GM18499 (cell line): Measurements from ENCODE around the gene SSR1.
"Not testable (repeated sequence)": the region's sequence is repeated elsewhere in the genome, so short reads cannot be mapped to it uniquely, and the experiment has no call there.

ENCODE experiments used
- ATAC-seq: cut with Tn5 transposase; IDR thresholded peaks from one replicate; pipeline ENCODE4 v1.9.1; 2021; ENCODE audit warnings: moderate number of reproducible peaks; ENCODE audit not compliant: insufficient read depth, unreplicated experiment

Gene SSR1

DNA sequence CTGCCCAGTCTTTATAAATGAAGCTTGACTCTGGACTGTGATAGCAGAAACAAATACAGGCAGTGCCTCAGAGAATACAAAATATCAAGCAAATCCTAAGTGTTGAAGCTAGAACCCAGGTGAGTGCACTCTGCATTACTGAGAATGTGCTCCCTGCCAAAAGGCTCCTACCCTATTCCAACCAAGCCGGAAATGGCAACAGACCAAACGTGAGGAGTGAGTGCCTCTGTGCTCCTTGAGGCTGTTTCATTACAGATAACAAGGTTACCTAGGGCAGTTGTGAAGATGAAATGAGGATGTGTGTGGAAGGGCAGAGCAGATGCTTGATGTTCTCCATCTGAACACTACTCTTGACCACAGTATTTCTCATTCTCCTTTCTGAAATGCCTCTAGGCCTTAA lies 29.3 kb downstream of the SSR1 start:
- ATAC-seq = no peak

DNA sequence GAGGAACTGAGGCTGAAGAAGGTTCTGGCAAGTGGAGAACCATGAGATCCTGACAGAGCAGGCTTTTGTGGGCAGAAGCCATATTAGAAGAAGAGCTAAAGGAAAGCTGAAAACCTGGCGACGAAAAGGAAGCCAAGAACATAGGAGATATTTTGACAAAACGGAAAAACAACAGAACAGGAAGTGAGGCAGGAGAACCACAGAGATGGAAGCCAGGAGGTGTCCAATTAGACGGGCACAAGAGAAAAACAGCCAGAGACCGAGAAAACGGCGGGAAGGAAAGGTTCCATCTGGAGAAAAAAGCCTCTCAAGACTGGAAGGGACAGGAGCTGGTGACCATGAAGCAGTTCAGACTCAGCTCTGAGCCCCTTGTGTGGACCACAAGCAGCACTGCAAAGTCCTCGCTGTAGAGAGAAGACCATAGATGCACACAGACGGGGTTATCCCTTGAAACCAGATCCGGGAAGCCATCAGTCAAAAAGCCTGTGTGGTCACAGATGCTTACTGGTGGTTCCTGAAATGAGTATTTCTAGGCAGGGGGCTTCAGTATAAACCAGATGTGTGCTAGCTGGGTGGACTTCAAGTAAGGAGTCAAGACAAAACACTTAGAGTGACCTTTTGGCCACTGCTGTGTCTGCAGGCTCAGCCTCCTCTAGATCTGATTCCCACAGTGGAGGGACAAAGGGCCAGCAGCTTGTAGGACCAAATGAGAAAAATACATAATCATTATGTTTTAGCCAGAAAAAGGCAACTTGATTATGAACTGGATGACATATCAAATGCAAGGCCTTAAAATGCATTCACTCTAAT lies 30.7 kb downstream of the SSR1 start:
- no peak for ATAC-seq

GRCh38 chr6:7276199-7276524 lies 36.8 kb downstream of the SSR1 start:
- ATAC-seq = no peak

DNA sequence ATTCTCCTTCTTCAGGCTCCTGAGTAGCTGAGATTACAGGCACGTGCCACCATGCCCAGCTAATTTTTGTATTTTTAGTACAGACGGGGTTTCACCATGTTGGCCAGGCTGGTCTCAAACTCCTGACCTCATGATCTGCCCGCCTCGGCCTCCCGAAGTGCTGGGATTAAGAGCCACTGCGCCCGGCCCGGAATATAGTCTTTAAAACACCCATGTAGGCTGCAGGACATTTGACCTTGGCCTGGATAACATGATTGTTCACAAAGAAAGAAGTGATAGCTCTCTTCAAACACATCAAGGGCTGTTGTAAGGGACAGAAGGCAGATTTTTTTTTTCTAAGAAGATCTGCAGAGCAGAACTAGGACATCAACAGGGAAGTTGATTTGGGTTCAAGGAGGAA lies 38.5 kb downstream of the SSR1 start:
- not testable (repeated sequence) for ATAC-seq

DNA sequence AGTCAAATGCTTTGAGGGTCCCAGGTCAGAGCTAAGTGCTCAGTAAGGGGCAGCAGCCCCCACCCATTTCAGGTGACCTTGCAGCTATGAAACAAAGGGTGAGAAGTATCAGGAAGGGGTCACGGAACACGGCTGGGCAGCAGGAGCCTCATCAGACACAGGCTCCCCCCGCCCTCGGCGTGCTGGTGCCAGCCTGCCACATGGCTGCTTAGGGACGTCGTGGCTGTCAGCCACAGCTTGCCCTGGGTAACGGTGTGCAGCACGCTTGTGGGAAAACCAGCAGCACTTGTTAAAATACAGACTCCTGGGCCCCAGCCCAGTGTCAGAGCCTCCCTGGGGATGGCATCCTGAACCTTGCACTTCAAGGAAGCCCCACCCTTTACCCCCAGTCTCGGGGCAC lies 39.3 kb downstream of the SSR1 start:
- ATAC-seq = no peak

GRCh38 chr6:7271205-7271534 lies 41.8 kb downstream of the SSR1 start:
- ATAC-seq = no peak

GRCh38 chr6:7270320-7271204 lies 42.4 kb downstream of the SSR1 start:
- no peak for ATAC-seq

DNA sequence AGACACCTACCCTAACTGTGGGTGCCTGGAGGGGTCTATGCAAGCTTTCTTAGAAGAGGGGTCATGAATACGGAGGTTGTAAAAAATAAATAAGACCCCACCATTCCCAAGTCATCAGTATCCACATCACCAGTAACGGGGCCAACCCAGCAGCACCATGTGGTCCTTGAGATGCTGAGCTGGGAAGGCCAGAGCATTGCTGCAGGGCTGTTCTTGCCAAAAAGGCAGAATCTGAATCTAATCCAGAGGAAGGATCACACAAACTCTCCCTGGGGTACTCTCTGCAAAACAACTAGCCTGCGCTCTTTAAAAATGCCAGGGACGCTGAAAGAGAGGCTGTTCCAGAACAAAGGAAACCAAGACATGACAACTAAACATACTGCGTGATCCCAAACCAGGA lies 43.2 kb downstream of the SSR1 start:
- no peak for ATAC-seq

GRCh38 chr6:7268816-7269555 lies 44.0 kb downstream of the SSR1 start:
- ATAC-seq = no peak

DNA sequence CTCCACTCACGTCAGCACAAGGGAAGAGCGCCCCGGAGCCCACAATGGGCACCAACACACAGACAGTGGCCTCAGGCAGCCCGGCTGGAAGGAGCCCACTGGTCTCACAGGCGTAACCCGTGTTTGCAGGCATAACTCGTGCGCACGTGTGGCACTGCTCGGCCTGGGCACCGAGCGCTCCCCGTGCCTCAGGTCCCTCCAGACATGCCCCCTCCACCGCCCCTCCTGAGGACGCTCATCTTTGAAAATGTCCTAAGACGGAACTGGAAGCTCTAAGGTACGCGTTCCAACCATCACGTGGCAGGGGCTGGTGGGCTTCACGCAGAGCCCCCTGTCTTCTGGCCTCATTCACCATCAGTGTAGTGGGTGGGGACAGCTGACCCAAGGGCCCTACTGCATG lies 44.6 kb downstream of the SSR1 start:
- ATAC-seq = no peak

- no peak for ATAC-seq
Observed at GRCh38 chr6:7267466-7268091, 45.4 kb downstream of the SSR1 start.

DNA sequence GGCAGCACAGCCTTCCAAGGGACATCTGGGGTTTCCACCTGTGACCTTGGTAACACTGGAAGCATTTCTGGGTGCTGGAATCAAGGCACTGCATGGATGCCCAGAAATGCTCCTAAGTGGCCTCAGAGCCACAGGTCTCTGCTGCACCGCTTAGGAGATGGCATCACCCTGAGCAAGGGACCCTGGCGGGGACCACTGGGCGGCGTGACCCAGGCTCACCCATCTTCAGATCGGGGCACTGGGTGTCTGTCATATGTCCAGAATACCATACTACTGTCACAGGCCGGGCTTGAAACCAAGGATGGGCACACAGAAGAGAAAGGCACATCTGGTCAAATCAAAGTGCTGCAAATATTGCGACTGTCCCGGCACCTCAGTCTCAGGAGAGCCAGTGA lies 45.9 kb downstream of the SSR1 start:
- ATAC-seq = no peak

GRCh38 chr6:7265385-7265726 lies 47.6 kb downstream of the SSR1 start:
- ATAC-seq = not testable (repeated sequence)

DNA sequence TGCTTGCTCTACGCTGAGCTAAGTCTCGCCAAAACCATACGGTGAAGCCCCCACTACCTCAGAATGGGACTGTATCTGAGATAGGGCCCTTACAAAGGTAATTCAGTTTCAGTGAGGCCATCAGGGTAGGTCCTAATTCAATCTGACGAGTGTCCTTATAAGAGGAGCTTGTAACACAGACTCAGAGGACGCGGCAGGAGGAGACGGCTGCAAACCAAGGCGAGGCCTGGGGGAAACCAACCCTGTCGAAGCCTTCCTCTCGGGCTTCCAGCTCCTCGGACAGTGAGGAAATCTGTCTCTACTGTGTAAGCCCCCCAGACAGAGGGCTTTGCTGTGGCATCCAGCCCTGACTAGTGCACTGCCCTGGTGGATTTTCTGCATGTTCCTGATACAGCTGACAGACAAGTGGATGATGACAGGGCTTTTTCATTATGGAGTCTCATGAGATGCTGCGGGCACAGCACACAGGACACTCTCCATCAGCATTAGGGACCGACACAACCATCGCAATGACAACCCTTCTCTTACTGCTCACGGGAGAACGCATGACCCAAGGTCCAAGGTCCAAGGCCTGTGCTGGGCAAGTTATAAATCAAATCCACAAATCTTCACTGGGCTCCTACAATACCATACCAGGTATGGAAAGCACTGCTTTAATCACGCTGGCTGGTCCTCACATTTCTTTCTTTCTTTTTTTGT lies 48.2 kb downstream of the SSR1 start:
- no peak for ATAC-seq

DNA sequence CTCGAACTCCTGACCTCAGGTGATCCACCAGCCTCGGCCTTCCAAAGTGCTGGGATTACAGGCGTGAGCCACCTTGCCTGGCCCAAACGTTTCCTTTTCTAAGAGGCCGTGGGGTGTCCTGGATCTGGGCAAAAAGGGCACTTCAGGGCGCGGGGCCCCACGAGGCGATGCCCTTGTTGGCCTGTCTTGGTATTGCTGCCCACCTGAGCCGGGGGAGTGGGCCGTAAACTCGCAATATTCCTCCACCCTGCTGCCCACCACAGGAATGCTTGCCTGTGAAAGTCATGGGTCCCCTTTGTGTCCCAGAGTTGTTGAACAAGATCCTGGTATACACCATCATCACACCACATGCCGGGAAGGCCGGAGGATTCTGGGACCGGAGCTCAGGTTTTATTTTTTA lies 49.0 kb downstream of the SSR1 start:
- ATAC-seq = no peak

- ATAC-seq = not testable (repeated sequence)
Observed at GRCh38 chr6:7263519-7263805, 49.5 kb downstream of the SSR1 start.

DNA sequence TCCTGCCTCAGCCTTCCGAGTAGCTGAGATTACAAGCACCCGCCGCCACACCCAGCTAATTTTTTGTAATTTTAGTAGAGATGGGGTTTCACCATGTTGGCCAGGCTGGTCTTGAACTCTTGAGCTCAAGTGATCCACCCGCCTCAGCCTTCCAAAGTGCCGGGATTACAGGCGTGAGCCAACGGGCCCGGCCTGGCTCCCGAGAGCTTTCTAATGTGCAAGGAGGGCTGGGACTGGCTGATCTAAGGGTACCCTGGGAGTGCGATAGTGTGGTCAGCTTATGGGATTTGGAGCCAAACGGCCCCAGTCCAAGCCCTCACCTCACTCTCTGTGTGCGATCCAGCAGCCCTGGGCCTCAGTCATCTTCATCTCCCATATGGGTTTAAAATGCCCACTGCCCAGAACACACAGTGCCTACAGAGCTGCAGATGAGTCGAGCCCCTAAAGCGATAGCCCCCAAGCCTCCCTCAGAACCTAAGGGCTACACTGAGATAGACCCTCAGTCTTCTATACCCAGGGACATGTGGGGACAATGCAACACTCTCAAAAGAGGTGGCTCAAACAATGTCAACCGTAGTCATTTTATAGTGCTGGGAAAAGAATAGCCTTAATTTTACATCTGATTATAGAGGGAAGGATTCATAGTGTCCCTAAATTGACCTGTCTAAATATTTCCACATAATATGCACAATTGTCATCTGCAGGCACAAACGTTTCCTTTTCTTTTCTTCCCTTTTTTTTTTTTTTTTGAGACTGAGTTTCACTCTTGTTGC lies 50.1 kb downstream of the SSR1 start:
- no peak for ATAC-seq

DNA sequence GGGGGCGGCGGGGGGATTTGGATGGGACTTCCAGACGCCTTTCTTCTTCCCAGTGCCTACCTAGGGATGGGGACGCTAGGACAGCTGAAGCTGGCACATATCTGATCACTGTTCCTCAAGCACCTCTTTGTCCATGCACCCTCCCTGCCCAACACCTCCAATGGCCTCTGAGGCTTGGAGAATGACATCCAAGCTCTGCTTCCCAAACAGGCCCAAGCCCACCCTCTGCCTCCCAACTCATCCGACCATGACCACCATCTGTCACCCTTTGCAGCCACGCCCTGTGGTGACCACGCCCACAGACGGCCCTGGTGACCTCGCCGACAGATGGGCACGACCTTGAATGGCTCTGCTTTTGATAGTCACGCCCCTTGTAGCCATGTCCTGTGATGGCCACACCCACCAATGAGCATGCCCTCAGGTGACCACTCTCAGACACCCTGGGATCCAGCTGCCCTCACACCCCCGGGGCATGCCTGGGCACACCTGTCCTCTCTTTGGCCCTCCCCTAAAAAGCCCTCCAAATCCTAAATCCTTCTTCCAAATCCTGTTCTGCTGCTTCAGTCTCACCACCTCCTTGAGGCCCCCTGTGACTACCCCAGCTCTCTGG lies 51.0 kb downstream of the SSR1 start:
- ATAC-seq = no peak
